GM23338 (cell line): ENCODE results near the gene FKRP.

ENCODE experiments used
- POLR2AphosphoS5 ChIP-seq: IDR thresholded peaks from 2 replicates; pipeline ENCODE4 v1.6.1; 2016; ENCODE audit warnings: antibody characterized with exemption, low read depth
- TF ChIP-seq, protein P1 (sequence below), 2 experiments: fragments of 200-600 bp in 1 of 2; sonication (generic) in 1 of 2; conservative IDR thresholded peaks; 2 replicates each; pipeline versions ENCODE4 v1.5.1 to v1.6.1; 2016 to 2017; ENCODE audit warnings: antibody characterized with exemption in 2 of 2, low read depth in 2 of 2, mild to moderate bottlenecking in 2 of 2, moderate library complexity in 1 of 2

DNA sequence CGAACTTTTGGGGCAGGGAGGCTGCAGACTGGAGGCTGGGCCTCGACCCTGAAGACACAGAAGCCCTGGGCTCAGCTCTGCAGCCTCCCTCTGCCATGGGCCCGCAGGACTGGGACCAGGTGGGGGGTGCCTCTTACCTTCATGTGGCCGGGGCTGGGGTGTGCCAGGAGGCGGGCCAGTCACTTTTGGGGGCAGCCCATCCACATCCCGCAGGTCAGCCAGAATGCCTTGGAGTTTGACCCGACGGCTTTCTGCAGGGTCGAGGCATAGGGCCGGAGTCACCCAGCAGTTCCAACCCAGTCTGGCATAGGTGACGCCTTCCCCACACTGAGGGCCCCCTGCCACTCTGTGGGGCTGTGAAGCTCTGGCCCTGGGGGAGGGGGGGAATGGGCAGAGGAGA is 18.1 kb upstream of the FKRP start:
- TF ChIP-seq, protein P1, sequence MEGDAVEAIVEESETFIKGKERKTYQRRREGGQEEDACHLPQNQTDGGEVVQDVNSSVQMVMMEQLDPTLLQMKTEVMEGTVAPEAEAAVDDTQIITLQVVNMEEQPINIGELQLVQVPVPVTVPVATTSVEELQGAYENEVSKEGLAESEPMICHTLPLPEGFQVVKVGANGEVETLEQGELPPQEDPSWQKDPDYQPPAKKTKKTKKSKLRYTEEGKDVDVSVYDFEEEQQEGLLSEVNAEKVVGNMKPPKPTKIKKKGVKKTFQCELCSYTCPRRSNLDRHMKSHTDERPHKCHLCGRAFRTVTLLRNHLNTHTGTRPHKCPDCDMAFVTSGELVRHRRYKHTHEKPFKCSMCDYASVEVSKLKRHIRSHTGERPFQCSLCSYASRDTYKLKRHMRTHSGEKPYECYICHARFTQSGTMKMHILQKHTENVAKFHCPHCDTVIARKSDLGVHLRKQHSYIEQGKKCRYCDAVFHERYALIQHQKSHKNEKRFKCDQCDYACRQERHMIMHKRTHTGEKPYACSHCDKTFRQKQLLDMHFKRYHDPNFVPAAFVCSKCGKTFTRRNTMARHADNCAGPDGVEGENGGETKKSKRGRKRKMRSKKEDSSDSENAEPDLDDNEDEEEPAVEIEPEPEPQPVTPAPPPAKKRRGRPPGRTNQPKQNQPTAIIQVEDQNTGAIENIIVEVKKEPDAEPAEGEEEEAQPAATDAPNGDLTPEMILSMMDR (conservative IDR thresholded peaks at IDR 0.05; ENCODE audit: low read depth in 2 of 2) = no peak
- TF ChIP-seq POLR2AphosphoS5 = no peak
